CD4-positive, alpha-beta T cell treated with Interferon alpha-2 for 1 hour (primary cell): ENCODE measurements around the gene SORD.
A peak's percentile ranks its signal among the peaks of the same experiment; 100 is the strongest.

Experiments
- DNase-seq, 2 donors: peaks; one replicate each; pipeline ENCODE4 v3.0.0-alpha.2; 2020 to 2022

SORD gene

GRCh38 chr15:45118131-45118588, 95.2 kb downstream of the SORD start:
- peak; percentile 85 for DNase-seq

DNA sequence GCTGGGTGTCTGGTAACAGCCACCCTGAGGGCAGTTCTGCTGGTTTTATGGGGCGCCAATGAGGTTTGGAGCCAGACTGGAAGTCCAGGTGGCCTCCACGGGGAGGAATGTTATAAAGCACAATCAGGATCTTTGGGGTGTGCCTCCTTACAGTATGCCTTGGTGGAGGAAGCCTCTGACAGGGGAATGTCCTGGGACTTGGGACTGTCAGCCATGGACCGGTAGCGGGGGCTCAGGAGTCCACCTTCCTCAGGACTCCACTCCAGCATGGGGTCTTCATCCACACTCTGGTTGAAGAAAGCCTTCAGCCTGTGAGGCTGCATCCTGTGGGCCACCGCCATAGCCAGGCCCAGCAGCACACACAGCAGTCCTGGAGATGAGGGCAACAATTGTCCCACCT, 96.0 kb downstream of the SORD start:
- no peak for DNase-seq

GRCh38 chr15:45120081-45120972, 97.3 kb downstream of the SORD start:
- no peak for DNase-seq

GRCh38 chr15:45121020-45121419, 98.0 kb downstream of the SORD start:
- DNase-seq = no peak

- no peak for DNase-seq
These were observed 98.9 kb downstream of the SORD start for GRCh38 chr15:45121706-45122417.

- DNase-seq = no peak
These were observed 99.7 kb downstream of the SORD start for GRCh38 chr15:45122719-45123118.

- DNase-seq = no peak
These were observed 100.4 kb downstream of the SORD start for GRCh38 chr15:45123397-45123796.

DNA sequence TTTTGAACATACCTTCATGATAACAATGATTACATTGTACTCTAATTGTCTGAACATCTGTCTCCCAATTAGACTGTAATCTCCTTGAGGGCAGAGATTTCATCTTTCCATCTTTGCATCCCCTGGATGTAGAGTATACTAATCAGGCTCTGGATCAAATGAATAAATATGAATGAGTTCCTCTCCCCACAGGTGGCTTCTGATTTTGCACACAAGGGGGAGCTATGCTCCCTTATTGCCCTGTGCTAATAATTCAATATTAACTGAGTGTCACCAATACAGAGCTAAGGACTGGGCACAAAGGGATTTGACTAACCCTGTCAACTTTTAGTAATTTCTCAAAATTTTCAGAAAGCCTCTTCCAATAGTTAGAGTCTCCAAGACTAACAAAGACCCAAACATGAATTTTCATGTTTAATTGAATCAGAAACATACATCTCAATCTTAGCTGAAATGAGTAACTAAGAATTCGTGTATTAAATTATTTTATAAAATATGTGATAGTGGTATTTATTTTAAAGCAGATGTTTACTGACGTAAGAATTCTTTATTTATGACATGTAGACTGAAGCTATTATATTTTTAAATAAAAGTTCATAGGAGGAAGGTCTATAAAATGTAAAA, 103.7 kb downstream of the SORD start:
- DNase-seq = peak; percentile 39 to 69
